ENCODE measurements around the gene PIPOX. TPM values are rescaled to one million over a fixed set of nuclear protein-coding genes. Genes with fewer than 3 reads are reported as not detected.

Gene PIPOX
- total RNA-seq, 1 donor from 2014 or later = 2.8 TPM

- no peak for DNase-seq (ENCODE audit: low spot score)
Observed at GRCh38 chr17:29019475-29020181, 23.3 kb upstream of the PIPOX start.

- no peak for DNase-seq (ENCODE audit: low spot score)
Observed at GRCh38 chr17:29020576-29020975, 22.4 kb upstream of the PIPOX start.

- DNase-seq (ENCODE audit: low spot score) = no peak
Observed at GRCh38 chr17:29021226-29021625, 21.7 kb upstream of the PIPOX start.

- DNase-seq (ENCODE audit: low spot score) = no peak
Observed at GRCh38 chr17:29022074-29022473, 20.9 kb upstream of the PIPOX start.

- no peak for DNase-seq (ENCODE audit: low spot score)
Observed at GRCh38 chr17:29024316-29024952, 18.5 kb upstream of the PIPOX start.

GRCh38 chr17:29031488-29031887 is 11.5 kb upstream of the PIPOX start:
- DNase-seq (ENCODE audit: low spot score) = no peak

- DNase-seq (ENCODE audit: low spot score) = no peak
Observed at GRCh38 chr17:29032013-29032856, 10.7 kb upstream of the PIPOX start.

- no peak for DNase-seq (ENCODE audit: low spot score)
Observed at GRCh38 chr17:29032857-29033197, 10.1 kb upstream of the PIPOX start.

GRCh38 chr17:29034510-29034909 is 8.4 kb upstream of the PIPOX start:
- DNase-seq (ENCODE audit: low spot score) = no peak

GRCh38 chr17:29036584-29036983 is 6.4 kb upstream of the PIPOX start:
- DNase-seq (ENCODE audit: low spot score) = no peak

- DNase-seq (ENCODE audit: low spot score) = no peak
Observed at GRCh38 chr17:29037739-29038084, 5.2 kb upstream of the PIPOX start.

GRCh38 chr17:29038085-29038795 is 4.7 kb upstream of the PIPOX start:
- no peak for DNase-seq (ENCODE audit: low spot score)

- DNase-seq (ENCODE audit: low spot score) = no peak
Observed at GRCh38 chr17:29039764-29040598, 3.0 kb upstream of the PIPOX start.

GRCh38 chr17:29041091-29041490 is 1.9 kb upstream of the PIPOX start:
- no peak for DNase-seq (ENCODE audit: low spot score)

GRCh38 chr17:29041571-29041970 is 1.4 kb upstream of the PIPOX start:
- DNase-seq (ENCODE audit: low spot score) = no peak

GRCh38 chr17:29042026-29042678 is 789 bp upstream of the PIPOX start:
- no peak for DNase-seq (ENCODE audit: low spot score)

GRCh38 chr17:29043539-29044145 is 701 bp downstream of the PIPOX start:
- DNase-seq (ENCODE audit: low spot score) = no peak

- DNase-seq (ENCODE audit: low spot score) = no peak
Observed at GRCh38 chr17:29045026-29045425, 2.1 kb downstream of the PIPOX start.

- DNase-seq (ENCODE audit: low spot score) = no peak
Observed at GRCh38 chr17:29045734-29046472, 3.0 kb downstream of the PIPOX start.

- DNase-seq (ENCODE audit: low spot score) = no peak
Observed at GRCh38 chr17:29046473-29046839, 3.5 kb downstream of the PIPOX start.

Data from ureter (tissue), 1 donor.